ENCODE data around the gene MRTO4.
"Not testable (repeated sequence)": the region's sequence is repeated elsewhere in the genome, so short reads cannot be mapped to it uniquely, and the experiment has no call there.

Gene MRTO4

DNA sequence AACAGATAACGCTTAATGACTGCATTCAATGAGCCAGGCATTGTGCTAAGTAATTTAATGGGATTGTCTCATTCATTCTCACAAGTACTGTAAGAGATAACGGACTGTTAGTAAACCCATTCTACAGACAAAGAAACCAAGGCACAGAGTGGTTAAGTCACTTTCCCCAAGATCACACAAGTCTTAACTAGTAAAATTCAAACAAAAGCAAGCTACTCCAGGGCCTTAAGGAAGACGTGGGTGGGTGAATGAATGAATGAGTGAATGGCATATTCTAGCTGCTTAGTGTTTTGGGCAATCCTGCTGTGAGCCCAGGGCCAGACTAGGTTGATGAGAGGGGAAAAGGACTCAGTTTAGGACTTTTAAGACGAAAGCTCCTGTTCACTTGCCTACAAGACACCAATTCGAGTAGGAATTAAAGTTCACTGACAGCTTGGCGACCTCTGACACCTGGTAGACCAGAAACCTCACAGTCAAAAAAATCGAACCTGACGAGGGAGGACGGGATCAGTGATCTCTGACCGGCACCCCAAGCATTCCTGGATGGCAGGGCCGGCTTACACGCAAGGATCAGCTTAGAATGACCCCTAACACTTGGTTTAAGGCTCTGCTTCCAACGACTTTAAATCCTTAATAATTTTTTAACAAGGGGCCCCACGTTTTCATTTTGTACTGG, 838 bp upstream of the MRTO4 start:
- TF ChIP-seq, protein P1, sequence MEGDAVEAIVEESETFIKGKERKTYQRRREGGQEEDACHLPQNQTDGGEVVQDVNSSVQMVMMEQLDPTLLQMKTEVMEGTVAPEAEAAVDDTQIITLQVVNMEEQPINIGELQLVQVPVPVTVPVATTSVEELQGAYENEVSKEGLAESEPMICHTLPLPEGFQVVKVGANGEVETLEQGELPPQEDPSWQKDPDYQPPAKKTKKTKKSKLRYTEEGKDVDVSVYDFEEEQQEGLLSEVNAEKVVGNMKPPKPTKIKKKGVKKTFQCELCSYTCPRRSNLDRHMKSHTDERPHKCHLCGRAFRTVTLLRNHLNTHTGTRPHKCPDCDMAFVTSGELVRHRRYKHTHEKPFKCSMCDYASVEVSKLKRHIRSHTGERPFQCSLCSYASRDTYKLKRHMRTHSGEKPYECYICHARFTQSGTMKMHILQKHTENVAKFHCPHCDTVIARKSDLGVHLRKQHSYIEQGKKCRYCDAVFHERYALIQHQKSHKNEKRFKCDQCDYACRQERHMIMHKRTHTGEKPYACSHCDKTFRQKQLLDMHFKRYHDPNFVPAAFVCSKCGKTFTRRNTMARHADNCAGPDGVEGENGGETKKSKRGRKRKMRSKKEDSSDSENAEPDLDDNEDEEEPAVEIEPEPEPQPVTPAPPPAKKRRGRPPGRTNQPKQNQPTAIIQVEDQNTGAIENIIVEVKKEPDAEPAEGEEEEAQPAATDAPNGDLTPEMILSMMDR (IDR thresholded peaks at IDR 0.05; ENCODE audit: extremely low read depth, insufficient read depth, missing control alignments), result no peak
- no peak for DNase-seq (ENCODE audit: low spot score)
- in situ Hi-C loops (cut with MboI; ENCODE audit: low pct_unique_long_range_greater_than_20kb, low sequenced_read_pairs, unreplicated experiment), result no loop called here

DNA sequence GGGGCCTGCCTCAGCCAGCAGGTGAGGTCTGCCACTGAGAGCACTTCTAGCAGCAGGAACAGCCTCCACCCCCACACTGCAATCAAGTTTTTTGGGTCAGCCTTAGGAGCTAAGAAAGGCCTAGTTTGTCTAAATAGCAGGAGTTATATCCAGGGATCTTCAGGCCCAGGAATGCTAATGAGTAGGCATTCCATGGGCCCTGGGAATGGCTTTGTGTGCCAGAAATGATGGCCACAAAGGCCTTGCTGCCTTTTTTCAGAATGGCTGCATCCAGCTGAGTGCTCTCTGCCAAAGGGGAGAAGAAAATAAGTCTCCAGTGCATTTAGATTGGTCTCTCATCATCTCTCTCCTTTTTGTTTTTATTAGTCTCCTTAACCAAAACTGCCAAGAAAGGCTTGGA, 2.8 kb downstream of the MRTO4 start:
- DNase-seq (ENCODE audit: low spot score), result no peak
- TF ChIP-seq, protein P1 (IDR thresholded peaks at IDR 0.05; ENCODE audit: extremely low read depth, insufficient read depth, missing control alignments), result no peak
- in situ Hi-C loops (cut with MboI; ENCODE audit: low pct_unique_long_range_greater_than_20kb, low sequenced_read_pairs, unreplicated experiment), result no loop called here

DNA sequence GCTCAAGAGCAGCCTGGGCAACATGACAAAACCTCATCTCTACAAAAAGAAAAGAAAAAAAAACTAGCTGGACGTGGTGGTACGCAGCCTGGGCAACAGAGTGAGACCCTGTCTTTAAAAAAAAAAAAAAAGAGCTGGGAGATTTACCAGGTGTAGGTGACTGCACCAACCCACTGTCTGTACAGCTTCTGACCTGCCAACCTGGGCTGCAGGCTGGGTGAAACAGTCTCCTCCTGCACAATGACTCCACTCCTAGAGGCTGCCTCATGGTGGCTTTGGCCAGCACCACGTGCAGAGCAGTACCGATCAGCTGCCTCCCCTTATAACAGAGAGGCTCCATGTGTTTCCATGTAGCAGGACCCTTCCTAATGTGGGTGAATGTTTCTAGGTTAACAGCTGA, 3.7 kb downstream of the MRTO4 start:
- in situ Hi-C loops (cut with MboI; ENCODE audit: low pct_unique_long_range_greater_than_20kb, low sequenced_read_pairs, unreplicated experiment), result no loop called here
- TF ChIP-seq, protein P1 (IDR thresholded peaks at IDR 0.05; ENCODE audit: extremely low read depth, insufficient read depth, missing control alignments), result no peak
- no peak for DNase-seq (ENCODE audit: low spot score)

DNA sequence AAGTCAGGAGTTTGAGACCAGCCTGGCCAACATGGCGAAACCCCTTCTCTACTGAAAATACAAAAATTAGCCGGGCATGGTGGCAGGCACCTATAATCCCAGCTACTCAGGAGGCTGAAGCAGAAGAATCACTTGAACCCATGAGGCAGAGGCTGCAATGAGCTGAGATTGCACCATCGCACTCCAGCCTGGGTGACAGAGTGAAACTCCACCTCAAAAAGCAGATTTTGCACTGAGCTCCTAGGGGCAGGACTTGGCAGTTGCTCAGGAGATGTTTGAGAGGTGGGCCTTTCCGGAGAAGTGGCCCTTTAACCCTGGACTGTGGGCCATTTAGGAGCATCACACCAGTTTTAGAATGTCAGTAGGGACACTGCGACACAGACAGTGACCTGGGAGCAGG, 4.7 kb downstream of the MRTO4 start:
- in situ Hi-C loops (cut with MboI; ENCODE audit: low pct_unique_long_range_greater_than_20kb, low sequenced_read_pairs, unreplicated experiment); DNase-seq (ENCODE audit: low spot score): not testable (repeated sequence)

DNA sequence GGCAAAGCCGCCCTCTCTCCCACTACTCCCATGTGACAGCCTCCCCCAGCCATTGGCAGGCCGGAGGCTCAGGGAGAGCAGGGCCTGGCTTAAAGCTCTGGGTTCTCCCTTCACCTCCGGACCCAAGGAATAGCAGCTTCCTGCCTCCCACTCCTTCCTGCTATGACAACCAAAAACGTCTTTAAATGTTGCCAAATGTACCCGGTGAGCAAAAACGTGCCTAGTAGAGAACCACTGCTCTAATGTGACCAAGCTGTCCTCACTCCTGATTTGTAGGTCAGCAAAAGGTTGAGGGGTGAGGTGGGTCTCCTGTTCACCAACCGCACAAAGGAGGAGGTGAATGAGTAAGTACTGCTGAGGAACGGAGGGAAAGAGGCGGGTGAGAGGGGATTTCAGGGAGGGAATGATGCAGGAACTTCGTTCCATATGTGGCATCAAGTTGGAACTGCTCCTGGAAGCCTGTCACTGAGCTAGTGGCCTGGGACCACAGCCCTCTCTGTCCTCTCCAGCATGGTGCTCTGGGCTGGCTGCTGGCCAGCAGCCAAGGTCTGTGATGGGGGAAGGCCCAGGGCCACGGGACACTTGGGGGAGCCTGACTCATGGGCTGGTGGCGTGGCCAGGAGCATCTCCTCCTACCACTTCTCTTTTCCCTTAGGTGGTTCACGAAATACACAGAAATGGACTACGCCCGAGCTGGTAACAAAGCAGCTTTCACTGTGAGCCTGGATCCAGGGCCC, 5.7 kb downstream of the MRTO4 start:
- in situ Hi-C loops (cut with MboI; ENCODE audit: low pct_unique_long_range_greater_than_20kb, low sequenced_read_pairs, unreplicated experiment), result no loop called here
- no peak for DNase-seq (ENCODE audit: low spot score)
- TF ChIP-seq, protein P1 (IDR thresholded peaks at IDR 0.05; ENCODE audit: extremely low read depth, insufficient read depth, missing control alignments), result no peak

DNA sequence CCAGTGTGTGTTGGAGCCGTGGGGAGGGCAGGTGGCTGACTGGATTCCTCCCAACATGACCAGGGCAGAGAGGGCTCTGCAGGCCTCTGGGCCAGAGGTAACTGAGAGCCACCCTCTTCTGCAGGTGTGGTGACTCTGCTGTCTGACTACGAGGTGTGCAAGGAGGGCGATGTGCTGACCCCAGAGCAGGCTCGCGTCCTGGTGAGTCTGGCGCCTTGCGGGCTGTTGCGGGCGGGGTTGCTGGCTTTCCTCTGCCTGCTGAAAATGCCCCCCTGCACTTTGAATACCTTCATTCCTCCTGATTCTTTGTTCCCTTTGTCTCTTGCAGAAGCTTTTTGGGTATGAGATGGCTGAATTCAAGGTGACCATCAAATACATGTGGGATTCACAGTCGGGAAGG, 6.7 kb downstream of the MRTO4 start:
- no peak for DNase-seq (ENCODE audit: low spot score)
- in situ Hi-C loops (cut with MboI; ENCODE audit: low pct_unique_long_range_greater_than_20kb, low sequenced_read_pairs, unreplicated experiment), result no loop called here
- TF ChIP-seq, protein P1 (IDR thresholded peaks at IDR 0.05; ENCODE audit: extremely low read depth, insufficient read depth, missing control alignments), result no peak
